PC-3 (cell line): ENCODE measurements around the gene RIMBP2.

Experiments used
- CTCF ChIP-seq: fragments of 300-600 bp; sonication (generic); conservative IDR thresholded peaks from 2 replicates; pipeline ENCODE4 v1.5.1; 2017; ENCODE audit warnings: antibody characterized with exemption, low read depth, mild to moderate bottlenecking, low read length
- EZH2phosphoT487 ChIP-seq: fragments of 300-600 bp; sonication (generic); IDR thresholded peaks from 2 replicates; pipeline ENCODE4 v1.6.1; 2018; ENCODE audit warnings: mild to moderate bottlenecking, antibody characterized with exemption, low read length, borderline replicate concordance

GRCh38 chr12:130484221-130484620 lies 231.9 kb downstream of the RIMBP2 start:
- no peak for TF ChIP-seq CTCF
- no peak for TF ChIP-seq EZH2phosphoT487
